NCI-H1048 (cell line): ENCODE results near the gene TFF1.
A peak's percentile ranks its signal among the peaks of the same experiment; 100 is the strongest.

Source experiments
- DNase-seq: peaks from one replicate; lab custom pipeline; 2025; lab: John Stamatoyannopoulos, UW

TFF1 gene

DNA sequence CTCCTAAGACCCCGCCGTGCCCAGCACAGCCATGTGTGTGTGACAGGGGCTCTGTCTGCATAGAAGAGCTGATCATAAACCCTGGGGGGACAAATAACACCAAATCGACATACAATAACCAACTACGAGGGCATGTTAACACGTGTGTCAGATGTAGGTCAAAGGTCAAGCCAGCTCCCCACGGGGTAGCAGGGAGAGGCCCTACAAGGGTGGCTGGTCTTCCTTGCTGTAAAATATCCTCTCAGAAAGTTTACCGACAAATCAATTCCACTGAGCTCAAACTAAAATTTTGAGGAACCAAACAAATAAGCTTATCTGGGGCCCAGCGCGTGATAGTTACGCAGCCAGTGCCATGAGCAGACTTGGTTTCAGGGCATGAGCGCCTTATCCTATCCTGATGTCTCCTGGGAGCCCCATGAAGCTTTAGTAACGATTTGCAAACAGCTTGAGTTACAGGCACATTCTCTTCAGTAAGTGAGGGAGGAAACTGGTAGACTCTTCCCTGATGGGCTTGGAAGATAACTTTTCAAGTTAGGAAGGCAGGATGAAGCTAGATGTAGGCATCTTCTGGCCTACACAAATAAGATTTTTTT, 32.2 kb upstream of the TFF1 start:
- no peak for DNase-seq

DNA sequence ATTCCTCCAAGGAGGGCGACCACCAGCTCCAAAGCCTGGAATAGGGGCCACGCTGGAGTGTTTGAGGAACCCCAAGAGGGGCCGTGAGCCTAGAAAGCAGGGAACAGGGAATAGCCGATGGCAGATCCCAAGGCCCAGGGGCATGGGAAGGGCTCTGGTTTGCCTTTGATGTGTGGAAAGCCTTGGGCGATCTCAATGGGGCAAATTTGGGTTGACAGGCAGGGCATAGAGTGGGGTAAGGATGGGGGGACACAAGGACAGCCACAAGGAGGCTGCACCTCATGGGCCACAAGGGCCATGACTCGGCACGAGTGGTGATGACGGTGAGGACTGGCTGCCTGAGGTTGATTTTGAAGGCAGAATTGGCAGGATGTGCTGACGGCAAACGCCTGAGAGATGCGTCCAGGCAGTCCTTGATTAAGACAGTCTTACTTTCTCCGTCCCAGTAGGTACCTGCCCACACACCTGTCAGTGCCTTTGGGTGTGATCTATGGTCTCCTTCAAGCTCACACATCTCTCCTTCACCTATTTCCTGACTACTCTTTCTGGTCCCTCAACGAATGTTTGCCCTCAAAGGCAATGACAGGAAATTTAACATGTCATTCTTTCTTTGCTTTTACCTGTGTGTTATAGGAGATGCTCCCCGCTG, 31.5 kb upstream of the TFF1 start:
- no peak for DNase-seq

GRCh38 chr21:42396799-42397745, 30.7 kb upstream of the TFF1 start:
- DNase-seq, result no peak

GRCh38 chr21:42395905-42396651, 29.7 kb upstream of the TFF1 start, which contains the start of gene TMPRSS3:
TSS of gene TMPRSS3 (minus strand) at chr21:42396052. CDS start at chr21:42395417, 635 bp downstream.
- peak; percentile 48 for DNase-seq

DNA sequence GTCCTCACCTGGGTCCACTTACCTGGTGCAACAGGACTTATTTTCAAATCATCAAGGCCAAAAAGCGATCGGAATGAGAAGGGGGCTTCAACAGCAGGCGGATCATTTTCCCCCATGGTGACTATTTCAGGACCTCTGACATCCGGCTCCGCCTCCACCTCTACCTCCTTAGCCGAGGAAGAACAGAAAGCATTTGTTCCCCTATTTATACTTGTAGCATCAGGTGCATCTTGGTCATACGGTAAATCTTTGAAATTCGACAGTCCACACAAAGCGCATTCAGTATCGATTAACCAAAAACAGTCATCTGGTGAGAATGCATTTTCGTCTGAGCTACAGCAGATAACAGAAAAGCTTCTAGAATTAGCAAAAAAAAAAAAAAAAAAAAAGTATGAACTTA, 29.0 kb upstream of the TFF1 start:
- no peak for DNase-seq

DNA sequence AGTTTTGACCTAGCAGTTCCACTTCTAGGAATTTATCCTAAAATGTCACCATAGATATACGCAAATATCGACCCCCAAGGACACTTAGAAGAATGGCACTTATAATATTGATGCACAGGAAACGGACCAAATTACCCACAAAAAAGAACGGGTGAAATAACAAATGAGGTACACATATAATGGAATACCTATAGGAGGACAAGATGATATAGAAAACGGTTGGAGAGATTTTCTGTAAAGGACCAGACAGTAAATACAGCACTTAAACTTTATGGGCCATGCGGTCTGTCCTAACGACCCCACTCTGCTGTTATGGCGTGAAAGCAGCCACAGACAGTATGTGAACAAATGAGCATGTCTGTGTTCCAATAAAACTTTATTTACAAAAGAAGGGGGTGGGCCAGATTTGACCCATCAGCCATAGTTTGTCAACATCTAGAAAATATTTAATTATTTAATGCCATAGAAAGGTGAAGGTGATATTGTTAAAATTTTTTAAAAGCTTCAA, 27.2 kb upstream of the TFF1 start:
- DNase-seq, result no peak

DNA sequence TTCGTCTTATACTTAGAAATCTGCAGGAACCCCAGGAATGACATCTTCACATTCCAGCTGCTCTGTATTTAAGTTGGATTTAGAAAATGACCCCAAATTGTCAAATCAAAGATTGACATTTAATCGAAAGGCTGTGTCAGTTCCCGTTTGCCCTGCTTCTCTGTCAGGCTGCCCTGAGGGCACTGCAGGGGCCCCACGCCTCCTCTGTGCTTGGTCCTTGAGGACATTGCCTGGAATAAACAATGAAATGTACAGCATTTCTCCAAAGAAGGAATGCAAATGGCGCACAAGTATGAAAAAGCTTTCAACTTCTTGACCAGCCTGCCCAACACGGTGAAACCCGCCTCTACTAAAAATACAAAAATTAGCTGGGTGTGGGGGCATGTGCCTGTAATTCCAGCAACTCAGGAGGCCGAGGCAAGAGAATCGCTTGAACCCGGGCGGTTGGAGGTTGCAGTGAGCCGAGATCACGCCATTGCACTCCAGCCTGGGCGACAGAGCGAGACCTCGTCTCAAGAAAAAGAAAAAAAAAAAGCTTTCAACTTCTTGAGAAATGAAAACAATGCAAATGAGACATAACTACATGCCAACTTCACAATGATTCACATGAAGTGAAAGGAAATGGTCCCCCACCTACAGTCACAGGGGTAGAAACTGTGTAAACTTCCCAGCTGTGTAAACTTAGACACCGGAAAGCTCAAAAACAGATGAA, 26.6 kb upstream of the TFF1 start:
- DNase-seq, result no peak

GRCh38 chr21:42391297-42391696, 25.0 kb upstream of the TFF1 start:
- no peak for DNase-seq

GRCh38 chr21:42390696-42391095, 24.4 kb upstream of the TFF1 start:
- DNase-seq, result no peak

DNA sequence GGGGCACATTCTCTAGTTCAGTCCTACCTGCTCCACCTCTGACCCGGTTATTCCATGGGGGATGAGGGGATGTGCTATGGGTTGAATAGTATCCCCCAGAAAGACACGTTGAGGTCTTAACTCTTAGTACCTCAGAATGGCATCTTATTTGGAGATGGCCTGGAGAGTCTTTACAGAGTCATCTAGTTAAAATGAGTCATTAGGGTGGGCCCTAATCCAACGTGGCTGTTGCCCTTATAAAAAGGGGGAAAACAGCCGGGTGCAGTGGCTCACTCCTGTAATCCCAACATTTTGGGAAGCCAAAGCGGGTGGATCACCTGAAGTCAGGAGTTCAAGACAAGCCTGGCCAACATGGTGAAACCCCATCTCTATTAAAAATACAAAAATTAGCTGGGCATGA, 23.9 kb upstream of the TFF1 start:
- DNase-seq, result no peak

- no peak for DNase-seq
These were observed 23.1 kb upstream of the TFF1 start for GRCh38 chr21:42389449-42389835.

GRCh38 chr21:42388740-42389448, 22.6 kb upstream of the TFF1 start:
- DNase-seq, result no peak

GRCh38 chr21:42387843-42388340, 21.6 kb upstream of the TFF1 start:
- DNase-seq, result no peak

GRCh38 chr21:42387164-42387563, 20.8 kb upstream of the TFF1 start:
- no peak for DNase-seq

DNA sequence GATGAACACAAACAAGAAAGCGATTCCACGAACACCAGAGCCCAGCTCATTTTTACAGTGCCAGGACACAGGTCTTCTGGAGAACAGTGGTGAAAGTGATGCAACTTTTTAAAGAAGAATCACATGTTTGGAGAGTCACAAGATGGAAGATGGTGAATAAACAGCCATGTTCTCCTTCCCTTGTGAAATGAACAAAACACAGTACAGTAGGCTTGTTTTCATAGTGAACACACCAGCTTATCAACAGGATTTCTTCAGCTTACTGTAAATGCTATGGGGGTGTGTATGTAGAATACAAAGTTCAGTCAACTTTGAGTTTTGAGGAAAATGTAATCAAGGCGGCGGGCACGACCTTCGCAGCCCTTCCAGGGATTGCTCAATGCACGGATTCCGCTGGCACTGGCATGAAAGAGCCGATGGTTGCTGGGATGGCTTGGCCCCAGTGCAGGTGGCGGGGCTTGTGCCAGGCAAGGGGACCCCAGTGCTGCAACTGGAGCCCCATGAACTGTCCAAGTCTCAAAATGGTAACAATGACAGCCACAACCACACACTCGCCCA, 19.8 kb upstream of the TFF1 start:
- no peak for DNase-seq

- DNase-seq, result no peak
These were observed 19.3 kb upstream of the TFF1 start for GRCh38 chr21:42385619-42386018.

GRCh38 chr21:42384989-42385388, 18.7 kb upstream of the TFF1 start:
- DNase-seq, result no peak

DNA sequence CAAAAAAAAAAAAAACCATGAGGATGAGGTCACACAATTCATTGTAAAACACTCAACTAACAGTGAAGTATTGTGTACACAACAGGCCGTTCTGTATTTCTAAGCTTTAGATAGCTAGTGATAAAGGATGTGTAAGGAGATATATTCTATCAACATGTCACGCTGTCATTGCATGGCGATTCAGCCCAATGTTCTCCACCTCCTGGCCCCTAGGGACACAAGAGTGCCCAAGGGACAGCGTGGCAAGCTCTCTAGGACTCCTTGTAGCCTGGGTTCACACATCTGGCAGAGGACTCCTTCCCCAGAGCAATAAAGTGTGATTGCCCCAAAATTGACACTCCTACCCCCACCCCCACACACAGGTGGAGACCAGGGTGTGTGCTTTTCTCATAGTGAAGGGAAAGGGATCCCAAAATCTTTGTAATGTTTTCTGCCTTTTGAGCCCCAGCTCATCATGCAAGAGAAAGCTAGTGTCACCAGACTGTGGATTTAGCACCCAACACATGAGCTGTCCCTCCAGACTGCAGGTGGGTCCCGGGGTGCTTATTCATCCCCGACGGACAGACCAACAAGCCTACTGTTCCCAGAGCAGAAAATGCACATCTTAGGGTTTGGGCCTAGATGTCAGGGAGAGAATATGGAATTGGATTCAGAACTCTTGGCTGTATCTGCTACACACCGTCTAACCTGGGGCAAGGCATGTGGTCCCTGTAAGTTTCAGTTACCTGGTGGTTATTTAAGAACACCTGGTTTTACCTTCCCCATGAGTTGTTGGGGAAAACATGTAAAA, 18.0 kb upstream of the TFF1 start:
- DNase-seq, result no peak

DNA sequence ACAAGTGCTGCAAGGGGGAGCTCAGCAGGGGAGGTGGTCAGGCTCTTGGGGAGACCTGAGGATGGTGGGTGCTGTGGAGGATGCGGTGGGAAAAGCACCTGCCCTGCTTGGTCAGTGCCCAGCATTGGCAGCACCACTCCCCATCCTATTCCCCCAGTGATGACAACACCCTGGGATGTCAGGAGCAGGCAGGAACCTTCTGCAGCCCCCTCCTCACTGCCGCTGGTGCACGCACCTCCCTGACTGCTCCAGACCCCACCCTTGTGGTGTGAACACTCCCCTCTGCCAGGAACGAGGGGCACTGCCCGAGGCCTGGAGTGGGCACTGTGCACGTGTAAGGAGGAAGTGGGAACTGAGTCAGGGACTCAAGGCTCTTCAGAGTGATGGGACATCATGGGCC, 17.0 kb upstream of the TFF1 start:
- no peak for DNase-seq
